NCI-H82 (cell line): ENCODE data around the gene CC2D2A.

ENCODE experiments used
- DNase-seq: peaks from one replicate; lab custom pipeline; 2025; lab: John Stamatoyannopoulos, UW

The CC2D2A gene

DNA sequence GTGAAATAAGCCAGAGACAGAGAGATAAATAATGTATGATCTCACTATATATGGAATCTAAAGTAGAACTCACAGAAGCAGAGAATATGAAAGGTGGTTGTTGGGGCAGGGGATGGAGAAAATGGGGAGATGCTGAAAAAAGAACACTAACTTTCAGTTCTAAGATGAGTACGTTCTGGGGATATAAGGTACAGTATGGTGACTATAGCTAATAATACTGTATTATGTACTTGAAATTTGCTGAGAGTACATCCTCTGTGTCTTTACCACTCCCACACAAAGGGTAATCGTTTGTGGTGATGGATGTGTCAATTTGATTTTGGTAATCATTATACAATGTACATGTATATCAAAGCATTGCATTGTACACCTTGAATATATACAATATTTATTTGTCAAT, 178.9 kb downstream of the CC2D2A start:
- DNase-seq: no peak

DNA sequence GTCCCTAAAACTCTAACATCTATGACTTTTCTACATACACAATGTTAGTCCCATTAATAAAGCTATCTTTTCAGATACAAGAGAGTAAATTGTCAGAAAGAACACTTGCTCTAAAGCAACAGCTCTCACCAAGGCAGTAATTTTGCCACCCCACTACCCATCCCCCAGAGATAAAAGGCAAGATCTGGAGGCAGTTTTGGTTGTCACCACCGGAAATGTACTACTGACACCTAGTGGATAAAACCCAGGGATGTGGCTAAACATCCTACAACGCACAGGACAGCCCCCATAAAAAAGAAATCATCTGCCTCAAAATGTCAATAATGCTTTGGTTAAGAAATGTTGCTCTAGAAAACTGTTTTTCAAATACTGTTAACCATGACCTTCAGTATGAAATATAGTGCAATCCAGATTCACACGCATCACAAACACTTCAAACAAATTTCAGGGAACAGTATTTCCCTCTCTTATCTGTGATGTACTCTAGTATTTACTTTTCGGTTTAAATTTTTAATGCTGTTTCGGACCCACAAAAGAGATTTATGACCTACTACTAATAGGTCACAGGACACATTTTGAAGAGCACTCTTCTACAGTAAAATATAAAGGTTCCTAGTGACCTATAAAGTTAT, 180.3 kb downstream of the CC2D2A start:
- DNase-seq: peak; percentile 81
